Thyroid gland (tissue), 4 donors: ENCODE data around the gene CHST12. TPM values are rescaled to one million over a fixed set of nuclear protein-coding genes. Genes with fewer than 3 reads are reported as not detected.

Source experiments
- DNase-seq, 2 donors: peaks; one replicate each; pipeline ENCODE4 v3.0.0-alpha.2; 2019
- H3K27ac ChIP-seq, 3 donors: fragments of 200-600 bp; sonication (generic); 1 replicate in 2 of 3; 2 replicates in 1 of 3; pipeline ENCODE4 v1.5.1; 2016 to 2019; ENCODE audit warnings: mild to moderate bottlenecking in 1 of 3, moderate library complexity in 1 of 3
- H3K27me3 ChIP-seq: fragments of 200-600 bp; sonication (generic); one replicate; pipeline ENCODE4 v1.5.1; 2019
- H3K36me3 ChIP-seq, 2 donors: fragments of 200-600 bp; sonication (generic); one replicate each; pipeline ENCODE4 v1.5.1; 2016 to 2019
- H3K4me1 ChIP-seq, 2 donors: fragments of 200-600 bp; sonication (generic); one replicate each; pipeline ENCODE4 v1.5.1; 2017 to 2019
- H3K4me3 ChIP-seq, 3 donors: fragments of 200-600 bp; sonication (generic); replicated peaks in 1 of 3; 1 replicate in 2 of 3; 2 replicates in 1 of 3; pipeline ENCODE4 v1.5.1; 2016; ENCODE audit warnings: mild to moderate bottlenecking in 1 of 3
- H3K9me3 ChIP-seq: fragments of 200-600 bp; sonication (generic); one replicate; pipeline ENCODE4 v1.5.1; 2017
- POLR2A ChIP-seq, 2 donors: fragments of 450-650 bp; IDR thresholded peaks; one replicate each; pipeline ENCODE4 v1.6.1; 2017; ENCODE audit warnings: antibody characterized with exemption in 2 of 2, mild to moderate bottlenecking in 2 of 2, moderate library complexity in 1 of 2
- WGBS, 2 donors: methylation state at CpG; one replicate each; pipeline ENCODE4 v1.1.5; 2017; 5-methylcytosine and 5-hydroxymethylcytosine counted together
- intact Hi-C: fragments of 100-400 bp; cut with DNase I; formaldehyde crosslinking; loops from one replicate; pipeline ENCODE4 v1.15.1; 2023
- total RNA-seq, 4 donors: library from RNA; depleted of rRNA; stranded (reverse); fragments of >200 nt; gene quantifications; one replicate each; pipeline ENCODE4 v1.2.3, GENCODE V29; 2016
- TF ChIP-seq, protein P1 (sequence below), 6 experiments: fragments of 200-600 bp in 3 of 6; fragments of 450-650 bp in 3 of 6; sonication (generic) in 3 of 6; IDR thresholded peaks; one replicate each; pipeline ENCODE4 v1.5.1; 2016 to 2019; ENCODE audit warnings: antibody characterized with exemption in 6 of 6, mild to moderate bottlenecking in 2 of 6, inconsistent platforms in 1 of 6, moderate library complexity in 1 of 6

Gene CHST12
- total RNA-seq, 4 donors from 2014 or later: 15.3 to 24.2 (median 19.2) TPM

DNA sequence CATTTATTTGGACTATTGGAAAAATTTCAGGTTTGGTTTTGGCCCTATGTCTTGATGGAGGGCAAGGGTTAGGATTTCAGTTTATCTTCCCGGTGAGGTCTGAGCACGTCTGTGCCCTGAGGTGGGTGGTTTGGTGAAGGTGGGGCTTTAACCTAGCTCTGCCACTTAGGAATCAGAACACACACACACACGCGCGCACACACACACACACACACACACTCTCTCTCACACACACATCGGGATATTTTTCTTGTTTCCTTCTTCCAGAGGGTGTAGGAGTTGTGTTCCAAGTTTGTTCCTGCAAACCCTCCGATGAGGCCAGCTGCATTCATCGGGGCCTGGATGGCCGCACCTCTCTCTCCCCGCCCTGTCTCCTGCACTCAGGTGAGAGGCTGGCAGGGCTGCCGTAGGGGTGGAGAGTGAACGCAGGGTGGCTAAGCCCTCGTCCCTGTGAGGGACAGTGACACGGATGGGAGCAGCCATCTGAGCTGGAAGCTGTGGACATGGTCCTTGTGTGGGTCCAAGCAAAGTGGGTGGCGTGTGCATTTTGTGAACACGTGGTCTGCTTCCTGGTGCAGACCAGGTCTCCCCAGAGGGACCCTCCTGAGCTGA lies 34.2 kb downstream of the CHST12 start:
- 80 to 85% methylated on average over 16 of the region's 16 CpGs for WGBS, 2 donors
- intact Hi-C loops: no loop called here

GRCh38 chr7:2438186-2438585 lies 34.8 kb downstream of the CHST12 start:
- WGBS, 2 donors: 82 to 83% methylated on average over 4 to 5 of the region's 7 CpGs
- H3K27me3 ChIP-seq: no peaks in the 10 kb centered on the region
- DNase-seq: no peak
- H3K36me3 ChIP-seq: peaks cover 17 to 18% of the 10 kb centered on the region in 2 donors
- no peak overlapping the region for H3K27ac ChIP-seq
- no peaks in the 10 kb centered on the region for H3K9me3 ChIP-seq
- no peak overlapping the region for H3K4me3 ChIP-seq
- TF ChIP-seq, protein P1, sequence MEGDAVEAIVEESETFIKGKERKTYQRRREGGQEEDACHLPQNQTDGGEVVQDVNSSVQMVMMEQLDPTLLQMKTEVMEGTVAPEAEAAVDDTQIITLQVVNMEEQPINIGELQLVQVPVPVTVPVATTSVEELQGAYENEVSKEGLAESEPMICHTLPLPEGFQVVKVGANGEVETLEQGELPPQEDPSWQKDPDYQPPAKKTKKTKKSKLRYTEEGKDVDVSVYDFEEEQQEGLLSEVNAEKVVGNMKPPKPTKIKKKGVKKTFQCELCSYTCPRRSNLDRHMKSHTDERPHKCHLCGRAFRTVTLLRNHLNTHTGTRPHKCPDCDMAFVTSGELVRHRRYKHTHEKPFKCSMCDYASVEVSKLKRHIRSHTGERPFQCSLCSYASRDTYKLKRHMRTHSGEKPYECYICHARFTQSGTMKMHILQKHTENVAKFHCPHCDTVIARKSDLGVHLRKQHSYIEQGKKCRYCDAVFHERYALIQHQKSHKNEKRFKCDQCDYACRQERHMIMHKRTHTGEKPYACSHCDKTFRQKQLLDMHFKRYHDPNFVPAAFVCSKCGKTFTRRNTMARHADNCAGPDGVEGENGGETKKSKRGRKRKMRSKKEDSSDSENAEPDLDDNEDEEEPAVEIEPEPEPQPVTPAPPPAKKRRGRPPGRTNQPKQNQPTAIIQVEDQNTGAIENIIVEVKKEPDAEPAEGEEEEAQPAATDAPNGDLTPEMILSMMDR (IDR thresholded peaks at IDR 0.05): no peak
- TF ChIP-seq POLR2A (IDR thresholded peaks at IDR 0.05): no peak
- intact Hi-C loops: no loop called here
- peaks cover 9 to 12% of the 10 kb centered on the region in 2 donors for H3K4me1 ChIP-seq

More for the DNA sequence above, 34.2 kb downstream of the CHST12 start:
- H3K27ac ChIP-seq: no peak overlapping the region
- H3K36me3 ChIP-seq: peaks cover 22 to 23% of the 10 kb centered on the region in 2 donors
- H3K9me3 ChIP-seq: no peaks in the 10 kb centered on the region
- no peak for DNase-seq
- TF ChIP-seq, protein P1 (IDR thresholded peaks at IDR 0.05): no peak
- TF ChIP-seq POLR2A (IDR thresholded peaks at IDR 0.05): no peak
- no peak overlapping the region for H3K4me3 ChIP-seq
- H3K27me3 ChIP-seq: no peaks in the 10 kb centered on the region
- peaks cover 9 to 12% of the 10 kb centered on the region in 2 donors for H3K4me1 ChIP-seq

DNA sequence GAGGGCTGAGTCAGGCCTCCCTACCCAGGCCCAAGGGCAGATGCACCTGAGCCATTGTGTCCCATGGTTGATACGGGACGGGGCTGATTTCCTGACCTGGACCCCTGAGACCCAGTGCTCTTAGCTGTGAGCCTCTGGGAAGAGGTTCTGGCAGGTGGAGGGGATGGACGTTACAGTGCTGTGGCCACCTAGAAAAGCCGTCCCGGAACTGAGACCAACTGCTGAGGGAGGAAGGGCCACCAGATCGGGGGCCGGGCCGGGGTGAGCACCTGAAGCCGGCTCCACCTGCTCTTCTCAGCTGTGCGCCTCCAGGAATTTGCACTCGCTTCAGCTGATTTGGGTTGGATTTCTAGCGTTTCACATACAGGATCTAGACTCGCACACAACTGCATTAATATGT lies 35.4 kb downstream of the CHST12 start:
- WGBS, 2 donors: 89% methylated on average over 7 of the region's 13 CpGs
- TF ChIP-seq, protein P1 (IDR thresholded peaks at IDR 0.05): no peak
- no peak for TF ChIP-seq POLR2A (IDR thresholded peaks at IDR 0.05)
- H3K36me3 ChIP-seq: peaks cover 11 to 12% of the 10 kb centered on the region in 2 donors
- intact Hi-C loops: no loop called here
- no peak overlapping the region for H3K4me3 ChIP-seq
- no peak overlapping the region for H3K27ac ChIP-seq
- H3K4me1 ChIP-seq: peaks cover 9 to 12% of the 10 kb centered on the region in 2 donors
- H3K27me3 ChIP-seq: no peaks in the 10 kb centered on the region
- DNase-seq: no peak
- H3K9me3 ChIP-seq: no peaks in the 10 kb centered on the region

DNA sequence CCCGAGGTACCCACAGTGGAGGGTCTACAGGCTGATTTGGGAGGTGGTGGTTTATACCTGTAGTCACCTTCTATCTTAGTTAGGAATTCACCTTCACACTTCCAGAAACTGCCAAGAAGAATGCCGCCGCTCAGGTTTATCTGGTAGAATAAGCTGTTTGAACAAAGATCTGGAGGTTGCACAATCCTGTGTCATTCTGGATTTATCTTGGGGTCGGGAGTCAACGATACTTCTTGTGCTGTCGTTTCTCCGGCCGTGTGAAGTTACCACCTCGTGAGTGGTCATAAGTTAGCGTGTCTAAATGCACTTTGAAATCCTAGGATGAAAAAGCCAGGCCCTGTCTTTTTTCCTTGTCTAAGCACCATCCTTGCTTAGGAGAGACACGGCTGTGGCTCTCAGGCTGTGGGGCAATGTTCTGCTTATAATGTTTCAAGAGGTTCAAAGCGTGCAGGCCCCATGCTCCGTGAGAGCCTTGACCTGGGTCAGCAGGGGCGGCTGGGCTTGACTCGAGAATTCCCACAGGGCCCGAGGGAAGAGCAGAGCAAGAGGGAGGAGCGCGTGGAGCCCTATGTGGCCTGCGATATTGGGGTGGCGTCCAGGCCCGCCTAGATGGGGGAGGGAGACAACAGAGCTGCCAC lies 37.3 kb downstream of the CHST12 start:
- Histone ChIP-seq H3K27ac (peak overlapping the region in 2 of 3 donors; percentile 11 to 22), H3K36me3 (peaks cover 0 to 3% of the 10 kb centered on the region in 2 donors), H3K27me3 (no peaks in the 10 kb centered on the region), H3K9me3 (no peaks in the 10 kb centered on the region), H3K4me3 (no peak overlapping the region), H3K4me1 (peaks cover 9 to 12% of the 10 kb centered on the region in 2 donors)
- no peak for TF ChIP-seq POLR2A (IDR thresholded peaks at IDR 0.05)
- TF ChIP-seq, protein P1 (IDR thresholded peaks at IDR 0.05): no peak
- intact Hi-C loops: no loop called here
- 43 to 56% methylated on average over 20 to 21 of the region's 21 CpGs for WGBS, 2 donors
- DNase-seq: peak; percentile 51 to 56

- intact Hi-C loops: no loop called here
- H3K4me3 ChIP-seq: no peak overlapping the region
- H3K27ac ChIP-seq: no peak overlapping the region
- H3K9me3 ChIP-seq: no peaks in the 10 kb centered on the region
- H3K27me3 ChIP-seq: no peaks in the 10 kb centered on the region
- no peak for TF ChIP-seq POLR2A (IDR thresholded peaks at IDR 0.05)
- TF ChIP-seq, protein P1 (IDR thresholded peaks at IDR 0.05): no peak
- WGBS, 2 donors: 94 to 99% methylated on average over 5 of the region's 5 CpGs
- H3K36me3 ChIP-seq: no peaks in the 10 kb centered on the region
- peaks cover 9 to 12% of the 10 kb centered on the region in 2 donors for H3K4me1 ChIP-seq
- DNase-seq: no peak
These were observed 38.1 kb downstream of the CHST12 start for GRCh38 chr7:2441430-2442058.
